ENCODE data around the gene ANHX. TPM values are rescaled to one million over a fixed set of nuclear protein-coding genes. Genes with fewer than 3 reads are reported as not detected.

Gene ANHX
- total and polyA plus RNA-seq, 12 donors: not detected

DNA sequence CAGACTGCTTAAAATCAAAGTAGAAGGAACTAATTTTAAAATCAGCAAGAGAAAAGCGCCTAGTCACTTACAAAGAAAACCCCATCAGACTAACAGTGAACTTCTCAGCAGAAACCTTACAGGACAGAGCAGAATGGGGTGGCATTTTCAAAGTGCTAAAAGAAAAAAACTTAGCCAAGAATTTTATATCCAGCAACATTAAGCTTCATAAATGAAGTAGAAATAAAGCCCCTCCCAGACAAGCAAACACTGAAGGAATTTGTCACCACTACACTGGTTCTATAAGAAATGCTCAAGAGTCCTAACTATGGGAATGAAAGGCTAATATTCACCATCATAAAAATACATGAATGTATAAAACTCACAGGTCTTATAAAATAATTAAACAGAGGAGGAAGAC is 60.8 kb downstream of the ANHX start:
- no peaks in the 10 kb centered on the region for H3K27me3 ChIP-seq
- peaks cover 0 to 13% (median 0%) of the 10 kb centered on the region in 3 donors for H3K9me3 ChIP-seq (replicated peaks in 1 of 3)
- no peak overlapping the region for H3K27ac ChIP-seq
- TF ChIP-seq, protein P1, sequence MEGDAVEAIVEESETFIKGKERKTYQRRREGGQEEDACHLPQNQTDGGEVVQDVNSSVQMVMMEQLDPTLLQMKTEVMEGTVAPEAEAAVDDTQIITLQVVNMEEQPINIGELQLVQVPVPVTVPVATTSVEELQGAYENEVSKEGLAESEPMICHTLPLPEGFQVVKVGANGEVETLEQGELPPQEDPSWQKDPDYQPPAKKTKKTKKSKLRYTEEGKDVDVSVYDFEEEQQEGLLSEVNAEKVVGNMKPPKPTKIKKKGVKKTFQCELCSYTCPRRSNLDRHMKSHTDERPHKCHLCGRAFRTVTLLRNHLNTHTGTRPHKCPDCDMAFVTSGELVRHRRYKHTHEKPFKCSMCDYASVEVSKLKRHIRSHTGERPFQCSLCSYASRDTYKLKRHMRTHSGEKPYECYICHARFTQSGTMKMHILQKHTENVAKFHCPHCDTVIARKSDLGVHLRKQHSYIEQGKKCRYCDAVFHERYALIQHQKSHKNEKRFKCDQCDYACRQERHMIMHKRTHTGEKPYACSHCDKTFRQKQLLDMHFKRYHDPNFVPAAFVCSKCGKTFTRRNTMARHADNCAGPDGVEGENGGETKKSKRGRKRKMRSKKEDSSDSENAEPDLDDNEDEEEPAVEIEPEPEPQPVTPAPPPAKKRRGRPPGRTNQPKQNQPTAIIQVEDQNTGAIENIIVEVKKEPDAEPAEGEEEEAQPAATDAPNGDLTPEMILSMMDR (IDR thresholded peaks at IDR 0.05): no peak
- TF ChIP-seq POLR2A (IDR thresholded peaks at IDR 0.05): no peak
- no peak for DNase-seq
- intact Hi-C loops (cut with DNase I): no loop called here
- 68 to 85% (median 79%) methylated on average over 1 of the region's 1 CpG for WGBS, 4 donors
- no peaks in the 10 kb centered on the region for H3K4me1 ChIP-seq (replicated peaks in 1 of 2)
- no peak overlapping the region for H3K4me3 ChIP-seq
- H3K36me3 ChIP-seq (replicated peaks in 1 of 2): no peaks in the 10 kb centered on the region

DNA sequence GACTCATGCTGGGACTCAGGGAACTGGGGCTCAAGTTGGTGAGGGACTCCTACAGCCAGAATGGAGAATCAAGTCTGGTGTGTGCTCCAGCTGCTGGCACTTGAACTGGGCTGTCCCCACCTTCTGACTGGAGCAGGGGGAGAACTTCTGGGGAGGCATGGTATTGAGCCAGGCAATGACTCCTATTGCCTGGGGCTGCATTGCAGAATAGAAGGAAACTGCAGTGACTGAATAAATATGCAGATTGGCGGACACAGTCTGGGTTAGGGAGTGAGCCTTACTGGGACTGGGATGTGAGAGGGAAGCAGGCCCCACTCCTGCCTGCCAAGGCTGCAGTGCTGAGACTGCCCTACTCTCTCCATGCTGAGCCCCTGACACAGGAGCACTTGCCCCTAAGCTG is 63.2 kb downstream of the ANHX start:
- no peaks in the 10 kb centered on the region for H3K4me1 ChIP-seq (replicated peaks in 1 of 2)
- DNase-seq: no peak
- TF ChIP-seq POLR2A (IDR thresholded peaks at IDR 0.05): no peak
- TF ChIP-seq, protein P1 (IDR thresholded peaks at IDR 0.05): no peak
- no peak overlapping the region for H3K27ac ChIP-seq
- H3K27me3 ChIP-seq: no peaks in the 10 kb centered on the region
- H3K9me3 ChIP-seq (replicated peaks in 1 of 3): peaks cover 0 to 13% (median 0%) of the 10 kb centered on the region in 3 donors
- 55 to 92% (median 71%) methylated on average over 1 of the region's 1 CpG for whole genome bisulfite sequencing, 4 donors
- H3K4me3 ChIP-seq: no peak overlapping the region
- no peaks in the 10 kb centered on the region for H3K36me3 ChIP-seq (replicated peaks in 1 of 2)
- intact Hi-C loops (cut with DNase I): no loop called here

Small RNA genes lying within 50 kb of the gene (small RNA-seq; reads per million reads assigned to genes)
- gene RF00019: 0 reads per million in 2 donors
- gene RNU6-717P: 0 reads per million in 2 donors

Other genes starting within 250 kb of the ANHX start
- gene ZNF26, start 249.5 kb downstream of the ANHX start, total RNA-seq: 10 to 100 TPM in 4 of 9 donors, 1 to 10 TPM in 5; 1.1 to 13.4 (median 9.2) TPM
- gene ZNF26, start 249.5 kb downstream of the ANHX start, polyA plus RNA-seq: 1 to 10 TPM; 2.9 to 5.0 (median 4.2) TPM
- gene ZNF84, start 198.4 kb downstream of the ANHX start, total RNA-seq: 10 to 100 TPM in 8 of 9 donors, 1 to 10 TPM in 1; 8.0 to 42.3 (median 20.2) TPM
- gene ZNF84, start 198.4 kb downstream of the ANHX start, polyA plus RNA-seq: 10 to 100 TPM; 14.8 to 22.2 (median 17.0) TPM
- 10 to 100 TPM in 7 of 9 donors, 1 to 10 TPM in 2; 6.5 to 24.3 (median 18.0) TPM for gene ZNF140, start 155.0 kb downstream of the ANHX start, total RNA-seq
- gene ZNF140, start 155.0 kb downstream of the ANHX start, polyA plus RNA-seq: 10 to 100 TPM; 24.8 to 37.3 (median 26.2) TPM
- gene ZNF891, start 105.6 kb downstream of the ANHX start, total RNA-seq: 1 to 10 TPM in 8 of 9 donors, under 1 TPM in 1; 0.69 to 3.0 (median 1.9) TPM
- 1 to 10 TPM in 2 of 3 donors, under 1 TPM in 1; 0.51 to 1.8 (median 1.2) TPM for gene ZNF891, start 105.6 kb downstream of the ANHX start, polyA plus RNA-seq
- 10 to 100 TPM in 4 of 9 donors, 1 to 10 TPM in 5; 3.5 to 25.2 (median 8.8) TPM for gene ZNF10, start 105.2 kb downstream of the ANHX start, total RNA-seq
- gene ZNF10, start 105.2 kb downstream of the ANHX start, polyA plus RNA-seq: 10 to 100 TPM; 10.7 to 18.6 (median 13.0) TPM
- gene ZNF268, start 54.4 kb downstream of the ANHX start, total RNA-seq: 10 to 100 TPM in 8 of 9 donors, 1 to 10 TPM in 1; 9.7 to 49.2 (median 23.4) TPM
- gene ZNF268, start 54.4 kb downstream of the ANHX start, polyA plus RNA-seq: 10 to 100 TPM in 1 of 3 donors, 1 to 10 TPM in 2; 3.9 to 25.8 (median 4.2) TPM

Data from adrenal gland (tissue), 12 donors.